GM12872 (cell line): ENCODE results near the gene DCLK1.
A peak's percentile ranks its signal among the peaks of the same experiment; 100 is the strongest.

ENCODE experiments used
- CTCF ChIP-seq: IDR thresholded peaks from 3 replicates; pipeline ENCODE4 v1.5.1; 2011; ENCODE audit warnings: low read depth, mild to moderate bottlenecking, low read length, moderate library complexity; ENCODE audit not compliant: insufficient read depth

The DCLK1 gene

DNA sequence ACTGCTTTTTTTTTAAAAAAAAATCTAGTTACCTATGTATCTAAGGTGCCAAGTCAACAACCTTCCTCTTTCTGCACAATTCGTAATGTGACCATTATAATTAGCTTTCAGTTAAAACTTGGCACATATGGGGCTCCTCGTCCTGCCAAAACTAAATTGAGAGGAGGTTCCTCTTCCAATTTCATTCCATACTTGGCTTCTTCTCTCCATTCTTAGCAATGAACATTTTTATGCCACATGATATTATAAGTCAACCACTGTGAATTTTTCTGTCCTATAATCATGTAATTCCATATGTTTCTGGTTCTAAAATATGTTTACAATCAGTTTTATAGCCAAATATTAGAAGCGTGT, 177.0 kb downstream of the DCLK1 start:
- no peak for TF ChIP-seq CTCF

DNA sequence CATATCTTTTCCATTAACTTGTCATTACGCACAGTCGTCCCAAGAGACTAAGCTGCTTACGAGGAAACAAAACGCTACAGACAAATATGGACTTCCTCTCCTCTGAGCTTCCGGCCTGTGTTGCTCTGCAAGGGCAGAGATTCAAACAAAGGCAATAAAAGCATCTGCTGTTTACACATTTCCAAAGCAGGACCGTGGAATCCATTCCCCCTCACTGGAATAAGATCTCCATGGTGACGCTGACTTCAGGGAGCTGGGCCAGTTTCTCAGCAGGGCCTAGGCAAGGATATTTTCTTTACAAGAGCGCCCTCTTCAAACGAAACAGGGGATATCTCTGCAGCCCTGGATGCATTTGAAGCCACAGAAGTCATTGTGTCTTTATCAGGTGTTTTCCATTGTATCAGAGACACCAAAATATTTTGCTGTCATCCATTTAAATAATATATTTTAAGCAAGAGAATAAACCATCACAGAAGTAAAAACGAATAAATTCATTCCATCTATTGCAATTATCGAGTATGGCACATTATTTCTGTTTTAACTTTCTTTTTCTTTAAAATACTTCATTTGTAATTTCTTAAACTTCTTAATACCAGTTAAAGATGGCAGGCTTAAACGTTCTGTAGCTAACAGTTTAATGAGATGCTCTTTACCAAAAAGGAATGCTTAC, 177.5 kb downstream of the DCLK1 start:
- peak; percentile 44; the same call in 2 of the 3 replicates for TF ChIP-seq CTCF

DNA sequence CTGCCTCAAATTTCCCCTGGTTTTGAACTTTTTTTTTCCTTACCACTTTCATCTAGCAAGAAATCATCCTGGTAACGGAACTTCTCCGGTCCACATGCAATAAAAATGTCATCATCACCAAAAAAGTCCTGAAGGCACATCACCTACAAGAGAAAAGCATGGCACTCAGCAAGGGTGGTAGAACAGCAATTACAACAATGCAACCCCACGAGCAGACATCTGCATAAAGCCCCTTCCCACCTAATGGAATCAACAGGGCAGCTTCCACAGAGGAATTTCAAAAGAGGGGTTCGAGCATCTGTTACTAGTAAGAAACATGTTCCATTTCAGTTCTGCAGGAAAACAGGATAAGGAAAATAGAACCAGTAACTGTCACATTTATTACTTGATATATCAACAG, 183.9 kb downstream of the DCLK1 start:
- no peak for TF ChIP-seq CTCF

- TF ChIP-seq CTCF: no peak
Observed at GRCh38 chr13:35945368-35945767, 185.8 kb downstream of the DCLK1 start.

GRCh38 chr13:35941374-35941773, 189.8 kb downstream of the DCLK1 start:
- TF ChIP-seq CTCF: no peak

DNA sequence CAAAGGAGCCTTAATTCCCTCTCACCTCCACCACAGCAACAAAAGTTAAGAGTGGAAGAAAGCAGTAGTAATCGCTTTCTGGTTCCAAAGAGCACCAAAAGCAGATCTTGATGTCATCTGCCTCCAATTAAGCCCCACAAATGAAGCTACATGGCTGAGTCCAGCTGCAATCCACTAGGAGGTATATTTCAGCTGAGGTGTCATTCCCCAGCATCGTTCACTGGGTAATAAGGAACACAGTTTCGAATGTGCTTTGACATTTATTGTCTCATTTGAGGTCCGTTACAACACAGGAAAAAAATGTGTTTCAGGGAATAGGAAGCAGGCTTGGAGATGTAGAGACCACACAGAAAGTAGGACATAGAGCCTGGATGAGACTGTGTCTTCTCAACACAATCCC, 190.4 kb downstream of the DCLK1 start:
- TF ChIP-seq CTCF: no peak

GRCh38 chr13:35936246-35936978, 194.8 kb downstream of the DCLK1 start:
- no peak for TF ChIP-seq CTCF
